ENCODE measurements around the gene PRSS56. TPM values are rescaled to one million over a fixed set of nuclear protein-coding genes. Genes with fewer than 3 reads are reported as not detected.

PRSS56 gene
- polyA plus RNA-seq, 1 donor (not counting 4 experiments of a cell fraction or from before 2014, with no cell fraction given): not detected

DNA sequence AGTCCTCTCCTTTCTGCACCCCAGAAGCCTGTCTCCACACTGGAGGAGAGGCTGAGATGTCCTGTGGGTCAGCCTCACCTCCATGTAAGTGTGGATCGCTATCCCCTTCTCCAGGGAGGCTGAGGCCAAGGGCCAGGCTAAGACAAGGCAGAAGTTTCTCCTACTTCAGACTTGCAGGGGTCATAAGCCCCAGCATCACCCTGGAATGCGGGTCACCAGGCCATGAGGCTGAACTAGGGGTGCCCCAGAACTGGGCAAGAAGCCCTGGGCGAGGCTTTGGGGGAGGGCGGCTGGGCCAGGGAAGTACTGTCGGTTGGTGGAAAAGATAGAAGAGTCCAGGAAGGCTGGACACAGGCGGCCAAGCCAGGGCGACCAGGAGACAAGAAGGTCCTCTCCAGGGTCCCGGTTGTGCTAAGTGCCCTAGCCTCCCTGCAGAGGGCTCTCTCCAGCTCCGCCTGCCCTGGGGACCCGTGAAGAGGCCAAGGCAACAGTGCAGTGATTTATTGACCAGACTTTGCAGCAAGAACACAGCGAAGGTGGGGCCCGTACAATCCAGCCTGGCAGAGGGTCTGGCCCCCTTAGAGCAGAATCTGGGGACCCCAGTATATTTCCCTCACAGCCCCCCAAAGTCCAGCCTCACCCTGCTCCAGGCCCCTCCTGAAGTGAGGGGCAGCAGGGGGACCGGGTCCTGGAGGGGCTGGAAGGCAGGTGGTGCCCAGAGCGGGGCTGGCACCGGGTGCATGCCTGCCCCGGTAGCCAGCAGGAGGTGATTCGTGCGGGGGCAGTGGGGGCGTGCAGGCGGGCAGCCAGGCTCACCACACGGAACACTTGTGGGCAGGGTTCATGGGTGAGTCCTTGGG lies 40.6 kb upstream of the PRSS56 start:
- FAIRE-seq: no peak
- dilution Hi-C loops (cut with MboI; ENCODE audit: extremely low pct_ligation_motif_present, low sequenced_read_pairs): no loop called here
- H3K9me3 ChIP-seq (ENCODE audit: control insufficient read depth, low read depth, low read length): no peaks in the 10 kb centered on the region
- H3K4me2 ChIP-seq (ENCODE audit: control insufficient read depth, extremely low read depth, insufficient read depth, low read depth, low read length): no peak overlapping the region
- no peaks in the 10 kb centered on the region for H3K9me1 ChIP-seq (ENCODE audit: control insufficient read depth, extremely low read depth, insufficient read depth, low read length)
- no peaks in the 10 kb centered on the region for H3K4me1 ChIP-seq (ENCODE audit: control insufficient read depth, extremely low read depth, insufficient read depth, low read length)
- H3K4me3 ChIP-seq (ENCODE audit: control insufficient read depth in 2 of 3, extremely low read depth in 1 of 3, insufficient read depth in 2 of 3, low read depth in 1 of 3, low read length in 3 of 3): no peak overlapping the region
- H4K20me1 ChIP-seq (ENCODE audit: control insufficient read depth, extremely low read depth, insufficient read depth, low read length): no peaks in the 10 kb centered on the region
- no peak overlapping the region for H3K9ac ChIP-seq (ENCODE audit: control insufficient read depth, extremely low read depth, insufficient read depth, low read length)
- no peaks in the 10 kb centered on the region for H3K36me3 ChIP-seq (ENCODE audit: control insufficient read depth in 2 of 2, extremely low read depth in 1 of 2, insufficient read depth in 2 of 2, low read length in 2 of 2)
- no peak overlapping the region for H3K27ac ChIP-seq (ENCODE audit: control insufficient read depth, insufficient read depth, low read length)
- H3K79me2 ChIP-seq (ENCODE audit: control insufficient read depth, insufficient read depth, low read length): no peaks in the 10 kb centered on the region
- peaks cover 15% of the 10 kb centered on the region for H3K27me3 ChIP-seq (ENCODE audit: control insufficient read depth, extremely low read depth, insufficient read depth, low read length)
- TF ChIP-seq, protein P1, sequence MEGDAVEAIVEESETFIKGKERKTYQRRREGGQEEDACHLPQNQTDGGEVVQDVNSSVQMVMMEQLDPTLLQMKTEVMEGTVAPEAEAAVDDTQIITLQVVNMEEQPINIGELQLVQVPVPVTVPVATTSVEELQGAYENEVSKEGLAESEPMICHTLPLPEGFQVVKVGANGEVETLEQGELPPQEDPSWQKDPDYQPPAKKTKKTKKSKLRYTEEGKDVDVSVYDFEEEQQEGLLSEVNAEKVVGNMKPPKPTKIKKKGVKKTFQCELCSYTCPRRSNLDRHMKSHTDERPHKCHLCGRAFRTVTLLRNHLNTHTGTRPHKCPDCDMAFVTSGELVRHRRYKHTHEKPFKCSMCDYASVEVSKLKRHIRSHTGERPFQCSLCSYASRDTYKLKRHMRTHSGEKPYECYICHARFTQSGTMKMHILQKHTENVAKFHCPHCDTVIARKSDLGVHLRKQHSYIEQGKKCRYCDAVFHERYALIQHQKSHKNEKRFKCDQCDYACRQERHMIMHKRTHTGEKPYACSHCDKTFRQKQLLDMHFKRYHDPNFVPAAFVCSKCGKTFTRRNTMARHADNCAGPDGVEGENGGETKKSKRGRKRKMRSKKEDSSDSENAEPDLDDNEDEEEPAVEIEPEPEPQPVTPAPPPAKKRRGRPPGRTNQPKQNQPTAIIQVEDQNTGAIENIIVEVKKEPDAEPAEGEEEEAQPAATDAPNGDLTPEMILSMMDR (optimal IDR thresholded peaks at IDR 0.05 in 1 of 3, IDR thresholded peaks at IDR 0.05 in 1 of 3, conservative IDR thresholded peaks at IDR 0.05 in 1 of 3; ENCODE audit: extremely low read depth in 1 of 3, insufficient read depth in 2 of 3, low read length in 3 of 3): no peak
- no peak for TF ChIP-seq EZH2 (IDR thresholded peaks at IDR 0.05; ENCODE audit: low read length)
- no peak overlapping the region for H2AFZ ChIP-seq (ENCODE audit: control insufficient read depth, low read length)
- DNase-seq (ENCODE audit: low read depth, low spot score): no peak

DNA sequence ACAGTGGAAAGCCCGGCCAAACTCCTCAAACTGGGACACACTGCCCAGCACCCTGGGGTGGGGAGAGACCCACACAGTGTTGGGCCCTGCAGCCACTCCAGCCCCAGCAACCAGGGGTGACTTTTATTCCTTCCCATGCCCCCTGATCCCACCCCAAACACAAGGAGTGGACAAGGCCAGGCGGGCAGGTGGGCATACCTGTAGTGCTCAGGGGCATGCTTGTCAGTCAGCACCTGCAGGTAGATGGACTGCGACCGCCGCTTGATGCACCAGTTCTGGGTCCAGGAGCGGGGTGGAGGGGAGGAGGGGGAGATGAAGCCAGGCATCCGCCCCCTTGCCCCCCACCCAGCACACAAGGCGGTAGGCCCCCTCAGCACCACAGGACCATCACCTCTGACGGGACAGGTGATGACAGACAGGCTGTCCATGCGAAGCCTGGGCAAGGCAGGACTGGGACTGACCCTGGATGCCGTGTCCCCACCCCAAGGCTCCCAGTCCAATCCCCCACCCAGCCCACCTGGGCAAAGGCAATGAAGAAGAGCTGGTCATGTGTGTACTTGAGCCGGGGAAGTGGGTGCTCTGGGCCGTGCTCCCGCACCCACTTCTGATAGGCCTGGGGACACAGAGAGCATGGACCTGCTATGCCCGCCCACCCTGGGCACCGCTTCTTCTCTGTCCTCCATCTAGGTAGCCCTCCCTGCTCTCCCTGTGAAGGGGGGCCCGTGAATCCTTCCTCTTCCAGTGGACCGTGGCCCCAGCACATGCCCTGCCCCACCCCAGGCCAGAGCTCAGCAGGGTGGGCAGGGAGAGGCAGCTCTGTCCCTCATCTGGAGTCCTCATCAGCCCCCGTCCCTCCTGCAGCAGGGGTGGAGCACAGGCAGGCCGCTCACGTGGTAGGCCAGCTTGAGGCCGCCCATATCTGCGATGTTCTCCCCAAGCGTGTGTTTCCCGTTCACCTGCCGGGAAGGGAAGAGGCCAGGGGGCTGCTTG lies 39.7 kb upstream of the PRSS56 start:
- Histone ChIP-seq H3K27me3 (ENCODE audit: control insufficient read depth, extremely low read depth, insufficient read depth, low read length) (peaks cover 16% of the 10 kb centered on the region), H3K79me2 (ENCODE audit: control insufficient read depth, insufficient read depth, low read length) (no peaks in the 10 kb centered on the region), H4K20me1 (ENCODE audit: control insufficient read depth, extremely low read depth, insufficient read depth, low read length) (no peaks in the 10 kb centered on the region), H3K27ac (ENCODE audit: control insufficient read depth, insufficient read depth, low read length) (no peak overlapping the region), H3K9ac (ENCODE audit: control insufficient read depth, extremely low read depth, insufficient read depth, low read length) (no peak overlapping the region), H3K36me3 (ENCODE audit: control insufficient read depth in 2 of 2, extremely low read depth in 1 of 2, insufficient read depth in 2 of 2, low read length in 2 of 2) (no peaks in the 10 kb centered on the region), H3K4me2 (ENCODE audit: control insufficient read depth, extremely low read depth, insufficient read depth, low read depth, low read length) (no peak overlapping the region), H3K9me3 (ENCODE audit: control insufficient read depth, low read depth, low read length) (no peaks in the 10 kb centered on the region), H3K9me1 (ENCODE audit: control insufficient read depth, extremely low read depth, insufficient read depth, low read length) (no peaks in the 10 kb centered on the region), H3K4me1 (ENCODE audit: control insufficient read depth, extremely low read depth, insufficient read depth, low read length) (no peaks in the 10 kb centered on the region), H2AFZ (ENCODE audit: control insufficient read depth, low read length) (no peak overlapping the region), H3K4me3 (ENCODE audit: control insufficient read depth in 2 of 3, extremely low read depth in 1 of 3, insufficient read depth in 2 of 3, low read depth in 1 of 3, low read length in 3 of 3) (no peak overlapping the region)
- DNase-seq (ENCODE audit: low read depth, low spot score) (no peak), FAIRE-seq (no peak)
- TF ChIP-seq, protein P1 (optimal IDR thresholded peaks at IDR 0.05 in 1 of 3, IDR thresholded peaks at IDR 0.05 in 1 of 3, conservative IDR thresholded peaks at IDR 0.05 in 1 of 3; ENCODE audit: extremely low read depth in 1 of 3, insufficient read depth in 2 of 3, low read length in 3 of 3): no peak
- TF ChIP-seq EZH2 (IDR thresholded peaks at IDR 0.05; ENCODE audit: low read length): no peak
- dilution Hi-C loops (cut with MboI; ENCODE audit: extremely low pct_ligation_motif_present, low sequenced_read_pairs): no loop called here
